GM21717 (cell line): ENCODE results near the gene TMEM174.
"Not testable (repeated sequence)": the region's sequence is repeated elsewhere in the genome, so short reads cannot be mapped to it uniquely, and the experiment has no call there.

Experiments used
- ATAC-seq: cut with Tn5 transposase; IDR thresholded peaks from one replicate; pipeline ENCODE4 v1.9.1; 2021; ENCODE audit warnings: mild to moderate bottlenecking, moderate library complexity; ENCODE audit not compliant: unreplicated experiment

TMEM174 gene

DNA sequence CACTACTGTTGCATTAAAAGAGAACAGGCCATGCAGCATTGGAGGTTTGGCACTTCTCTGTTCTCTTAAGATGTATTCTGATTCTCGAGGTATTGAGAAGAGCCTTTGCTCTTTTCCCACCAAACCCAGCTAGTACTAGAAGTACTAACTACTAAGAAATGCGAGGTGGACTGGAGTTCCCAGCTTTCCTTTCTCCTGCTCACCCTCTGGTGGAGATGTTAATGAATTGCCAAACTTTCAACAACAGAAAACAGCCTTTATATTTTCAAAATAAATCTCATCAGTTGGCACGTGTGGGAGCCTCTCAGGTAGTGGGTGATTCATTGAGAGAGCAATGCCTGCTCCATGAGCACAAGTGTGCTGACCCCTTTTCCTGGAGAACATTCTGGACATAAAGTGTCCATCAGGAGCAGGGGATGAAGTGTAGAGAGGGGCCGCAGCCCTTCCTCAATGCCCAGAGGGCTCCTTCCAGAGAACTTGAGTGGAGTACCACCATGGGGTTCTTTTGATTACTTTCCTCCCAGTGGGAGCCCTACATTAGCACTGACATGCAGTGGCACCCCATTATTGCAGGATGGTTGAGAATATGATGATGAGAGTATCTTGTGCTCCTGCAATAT lies 45.7 kb downstream of the TMEM174 start:
- ATAC-seq = no peak

DNA sequence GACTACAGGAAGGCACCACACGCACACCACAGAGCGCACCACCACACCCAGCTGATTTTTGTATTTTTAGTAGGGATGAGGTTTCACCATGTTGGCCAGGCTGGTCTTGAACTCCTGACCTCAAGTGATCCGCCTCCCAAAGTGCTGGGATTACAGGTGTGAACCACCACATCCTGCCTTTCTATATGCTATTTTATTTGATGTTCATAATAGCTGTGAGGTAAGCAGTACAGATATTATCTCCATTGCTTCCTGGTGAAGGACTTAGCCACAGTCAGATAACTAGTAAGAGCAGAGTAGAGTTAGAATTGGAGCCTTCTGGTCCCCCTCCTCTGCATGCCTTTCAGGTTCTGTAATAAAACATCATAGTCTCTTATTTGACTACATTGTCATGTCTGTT lies 46.3 kb downstream of the TMEM174 start:
- ATAC-seq = not testable (repeated sequence)

DNA sequence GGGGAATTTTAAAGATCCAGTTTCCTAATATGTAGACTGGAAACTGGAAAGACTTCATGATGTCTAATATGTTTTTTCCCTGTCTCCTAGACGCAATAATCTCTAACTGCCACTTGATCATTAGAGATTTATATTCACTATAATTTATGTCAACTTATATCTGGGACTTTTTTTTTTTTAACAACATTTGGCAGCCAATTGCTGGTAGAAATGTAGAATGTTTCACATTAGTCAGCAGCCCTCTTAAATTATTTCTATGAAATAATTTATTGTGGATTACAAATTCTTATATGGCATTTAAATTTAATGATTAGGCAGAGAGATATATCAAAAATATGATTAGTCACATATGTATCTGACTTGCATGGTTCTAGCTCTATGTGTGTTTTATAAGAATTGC lies 48.2 kb downstream of the TMEM174 start:
- no peak for ATAC-seq

DNA sequence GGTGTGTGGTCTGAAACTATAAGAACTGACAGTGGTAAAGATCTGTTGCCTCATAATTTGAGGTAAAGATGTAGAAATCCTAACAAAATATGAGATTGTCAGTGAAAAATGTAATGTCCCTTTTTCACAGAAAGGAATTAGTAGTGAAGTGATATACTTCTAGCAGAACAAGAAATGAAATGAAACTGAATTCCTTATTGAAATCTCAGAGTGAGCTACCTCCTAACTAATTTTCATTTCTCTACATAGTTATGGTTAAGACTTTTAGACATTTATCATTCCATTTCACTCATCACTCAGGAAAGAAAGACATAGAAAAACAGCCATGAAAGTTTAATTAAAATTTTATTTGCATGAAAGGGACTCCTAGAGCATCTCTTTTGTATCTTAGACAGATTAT lies 48.7 kb downstream of the TMEM174 start:
- no peak for ATAC-seq

- no peak for ATAC-seq
Observed at GRCh38 chr5:73222173-73222572, 49.2 kb downstream of the TMEM174 start.
